OCI-LY3 (cell line): ENCODE data around the gene SCGB2A2.

Experiments
- EZH2phosphoT487 ChIP-seq: fragments of 200-600 bp; shearing (Covaris generic); IDR thresholded peaks from 2 replicates; pipeline ENCODE4 v1.6.1; 2018; ENCODE audit warnings: antibody characterized with exemption, mixed run types, low read depth
- TF ChIP-seq, protein P1 (sequence below): fragments of 200-600, 300-600 bp; sonication (generic); IDR thresholded peaks from 2 replicates; pipeline ENCODE4 v1.5.1; 2014; ENCODE audit warnings: antibody characterized with exemption, low read length, low read depth

- TF ChIP-seq, protein P1, sequence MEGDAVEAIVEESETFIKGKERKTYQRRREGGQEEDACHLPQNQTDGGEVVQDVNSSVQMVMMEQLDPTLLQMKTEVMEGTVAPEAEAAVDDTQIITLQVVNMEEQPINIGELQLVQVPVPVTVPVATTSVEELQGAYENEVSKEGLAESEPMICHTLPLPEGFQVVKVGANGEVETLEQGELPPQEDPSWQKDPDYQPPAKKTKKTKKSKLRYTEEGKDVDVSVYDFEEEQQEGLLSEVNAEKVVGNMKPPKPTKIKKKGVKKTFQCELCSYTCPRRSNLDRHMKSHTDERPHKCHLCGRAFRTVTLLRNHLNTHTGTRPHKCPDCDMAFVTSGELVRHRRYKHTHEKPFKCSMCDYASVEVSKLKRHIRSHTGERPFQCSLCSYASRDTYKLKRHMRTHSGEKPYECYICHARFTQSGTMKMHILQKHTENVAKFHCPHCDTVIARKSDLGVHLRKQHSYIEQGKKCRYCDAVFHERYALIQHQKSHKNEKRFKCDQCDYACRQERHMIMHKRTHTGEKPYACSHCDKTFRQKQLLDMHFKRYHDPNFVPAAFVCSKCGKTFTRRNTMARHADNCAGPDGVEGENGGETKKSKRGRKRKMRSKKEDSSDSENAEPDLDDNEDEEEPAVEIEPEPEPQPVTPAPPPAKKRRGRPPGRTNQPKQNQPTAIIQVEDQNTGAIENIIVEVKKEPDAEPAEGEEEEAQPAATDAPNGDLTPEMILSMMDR = no peak
- TF ChIP-seq EZH2phosphoT487 = no peak
These were observed 38.0 kb downstream of the SCGB2A2 start for GRCh38 chr11:62307950-62308349.
